MM.1S (cell line): Measurements from ENCODE around the gene MSI2.

Source experiments
- EZH2phosphoT487 ChIP-seq: fragments of 300-600 bp; sonication (generic); IDR thresholded peaks from 2 replicates; pipeline ENCODE4 v1.6.1; 2018; ENCODE audit warnings: antibody characterized with exemption, low read length
- TF ChIP-seq, protein P1 (sequence below): fragments of 300-600 bp; sonication (generic); IDR thresholded peaks from 2 replicates; pipeline ENCODE4 v1.5.1; 2016; ENCODE audit warnings: antibody characterized with exemption, low read length, mixed read lengths

- TF ChIP-seq, protein P1, sequence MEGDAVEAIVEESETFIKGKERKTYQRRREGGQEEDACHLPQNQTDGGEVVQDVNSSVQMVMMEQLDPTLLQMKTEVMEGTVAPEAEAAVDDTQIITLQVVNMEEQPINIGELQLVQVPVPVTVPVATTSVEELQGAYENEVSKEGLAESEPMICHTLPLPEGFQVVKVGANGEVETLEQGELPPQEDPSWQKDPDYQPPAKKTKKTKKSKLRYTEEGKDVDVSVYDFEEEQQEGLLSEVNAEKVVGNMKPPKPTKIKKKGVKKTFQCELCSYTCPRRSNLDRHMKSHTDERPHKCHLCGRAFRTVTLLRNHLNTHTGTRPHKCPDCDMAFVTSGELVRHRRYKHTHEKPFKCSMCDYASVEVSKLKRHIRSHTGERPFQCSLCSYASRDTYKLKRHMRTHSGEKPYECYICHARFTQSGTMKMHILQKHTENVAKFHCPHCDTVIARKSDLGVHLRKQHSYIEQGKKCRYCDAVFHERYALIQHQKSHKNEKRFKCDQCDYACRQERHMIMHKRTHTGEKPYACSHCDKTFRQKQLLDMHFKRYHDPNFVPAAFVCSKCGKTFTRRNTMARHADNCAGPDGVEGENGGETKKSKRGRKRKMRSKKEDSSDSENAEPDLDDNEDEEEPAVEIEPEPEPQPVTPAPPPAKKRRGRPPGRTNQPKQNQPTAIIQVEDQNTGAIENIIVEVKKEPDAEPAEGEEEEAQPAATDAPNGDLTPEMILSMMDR: no peak
- no peak for TF ChIP-seq EZH2phosphoT487
Observed at GRCh38 chr17:57685499-57686132, 429.3 kb downstream of the MSI2 start.
